ENCODE data around the gene RNF167. TPM values are rescaled to one million over a fixed set of nuclear protein-coding genes. Genes with fewer than 3 reads are reported as not detected.
A peak's percentile ranks its signal among the peaks of the same experiment; 100 is the strongest.

The RNF167 gene
- polyA plus RNA-seq (ENCODE audit: insufficient read length in 10 of 10), result 10 to 100 TPM; 61.9 to 77.7 (median 68.3) TPM
- long read RNA-seq, donor 1, transcript RNF167-201 (10 exons, 1,915 nt), result major isoform, 6 of 21 reads
- long read RNA-seq, donor 1, partial matches to known transcripts, result 10 of 21 reads
- long read RNA-seq, donor 1, other reads (novel, unspliced or antisense), result 0 of 21 reads
- long read RNA-seq, donor 2, transcript RNF167-201 (10 exons, 1,915 nt), result minor isoform, 5 of 12 reads
- long read RNA-seq, donor 2, transcript RNF167-211 (9 exons, 1,757 nt), result major isoform, 6 of 12 reads
- long read RNA-seq, donor 2, partial matches to known transcripts, result 0 of 12 reads
- long read RNA-seq, donor 2, other reads (novel, unspliced or antisense), result 0 of 12 reads
- long read RNA-seq, donor 3, result 0 reads
- long read RNA-seq, donor 4, transcript RNF167-211 (9 exons, 1,757 nt), result major isoform, 7 of 12 reads
- long read RNA-seq, donor 4, partial matches to known transcripts, result 0 of 12 reads
- long read RNA-seq, donor 4, other reads (novel, unspliced or antisense), result 0 of 12 reads
- long read RNA-seq, donor 5, transcript RNF167-213 (3 exons, 619 nt), result major isoform, 6 of 1,810 reads
- long read RNA-seq, donor 5, partial matches to known transcripts, result 1,761 of 1,810 reads
- long read RNA-seq, donor 5, other reads (novel, unspliced or antisense), result 35 of 1,810 reads
- long read RNA-seq, donor 6, transcript RNF167-211 (9 exons, 1,757 nt), result major isoform, 9 of 1,351 reads
- long read RNA-seq, donor 6, partial matches to known transcripts, result 1,305 of 1,351 reads
- long read RNA-seq, donor 6, other reads (novel, unspliced or antisense), result 31 of 1,351 reads
- long read RNA-seq, donor 7, transcript RNF167-211 (9 exons, 1,757 nt), result major isoform, 9 of 10 reads
- long read RNA-seq, donor 7, partial matches to known transcripts, result 0 of 10 reads
- long read RNA-seq, donor 7, other reads (novel, unspliced or antisense), result 0 of 10 reads
- long read RNA-seq, donor 8, partial matches to known transcripts, result 899 of 918 reads
- long read RNA-seq, donor 8, other reads (novel, unspliced or antisense), result 10 of 918 reads
- long read RNA-seq, donor 9, partial matches to known transcripts, result 0 of 3 reads
- long read RNA-seq, donor 9, other reads (novel, unspliced or antisense), result 0 of 3 reads

GRCh38 chr17:4939796-4940554, at the start of gene RNF167, which contains the start of gene SLC25A11:
Gene RNF167 (plus strand): TSS chr17:4940268. CDS start chr17:4940910, 642 bp downstream.
Gene SLC25A11 (minus strand): TSS chr17:4940046. CDS start chr17:4939910, 136 bp downstream.
- peak; percentile 99 to 100 (median 100) for DNase-seq

DNA sequence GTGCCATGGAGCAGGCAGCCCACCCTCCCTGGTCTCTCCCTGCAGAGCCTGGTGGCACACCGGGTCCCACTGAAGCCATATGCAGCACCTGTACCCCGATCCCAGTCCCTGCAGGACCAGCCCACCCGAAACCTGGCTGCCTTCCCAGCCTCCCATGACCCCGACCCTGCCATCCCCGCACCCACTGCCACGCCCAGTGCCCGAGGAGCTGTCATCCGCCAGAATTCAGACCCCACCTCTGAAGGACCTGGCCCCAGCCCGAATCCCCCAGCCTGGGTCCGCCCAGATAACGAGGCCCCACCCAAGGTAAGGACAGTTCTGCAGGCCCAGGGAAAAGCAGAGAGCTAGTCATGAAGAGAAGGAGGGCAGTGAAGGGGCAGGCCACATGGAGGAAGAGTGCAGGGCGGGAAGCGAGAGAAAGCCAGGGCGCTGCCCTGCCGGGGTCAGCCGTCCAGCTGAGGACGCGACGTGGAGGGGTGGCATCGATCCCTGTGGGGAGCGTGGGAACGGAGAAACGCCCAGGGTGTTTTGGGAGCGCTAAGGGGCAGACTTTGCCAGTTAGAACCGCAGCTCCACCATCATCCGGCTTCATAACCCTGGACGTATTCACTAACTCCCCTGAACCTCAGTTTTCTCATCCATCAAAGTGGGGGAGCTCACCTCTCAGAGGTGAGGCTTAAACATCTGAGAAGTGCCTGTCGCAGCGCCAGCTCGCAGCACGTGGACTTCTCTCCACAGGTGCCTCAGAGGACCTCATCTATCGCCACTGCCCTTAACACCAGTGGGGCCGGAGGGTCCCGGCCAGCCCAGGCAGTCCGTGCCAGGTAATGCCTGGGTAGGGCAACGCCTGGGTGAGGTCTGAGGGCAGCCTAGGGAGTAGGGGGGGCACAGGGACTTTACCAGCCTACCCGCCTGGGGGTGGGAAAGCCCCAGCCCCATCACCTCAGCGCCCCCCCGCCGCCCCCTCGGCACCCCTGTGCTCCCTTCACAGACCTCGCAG, 48.4 kb upstream of the RNF167 start:
- DNase-seq, result no peak

DNA sequence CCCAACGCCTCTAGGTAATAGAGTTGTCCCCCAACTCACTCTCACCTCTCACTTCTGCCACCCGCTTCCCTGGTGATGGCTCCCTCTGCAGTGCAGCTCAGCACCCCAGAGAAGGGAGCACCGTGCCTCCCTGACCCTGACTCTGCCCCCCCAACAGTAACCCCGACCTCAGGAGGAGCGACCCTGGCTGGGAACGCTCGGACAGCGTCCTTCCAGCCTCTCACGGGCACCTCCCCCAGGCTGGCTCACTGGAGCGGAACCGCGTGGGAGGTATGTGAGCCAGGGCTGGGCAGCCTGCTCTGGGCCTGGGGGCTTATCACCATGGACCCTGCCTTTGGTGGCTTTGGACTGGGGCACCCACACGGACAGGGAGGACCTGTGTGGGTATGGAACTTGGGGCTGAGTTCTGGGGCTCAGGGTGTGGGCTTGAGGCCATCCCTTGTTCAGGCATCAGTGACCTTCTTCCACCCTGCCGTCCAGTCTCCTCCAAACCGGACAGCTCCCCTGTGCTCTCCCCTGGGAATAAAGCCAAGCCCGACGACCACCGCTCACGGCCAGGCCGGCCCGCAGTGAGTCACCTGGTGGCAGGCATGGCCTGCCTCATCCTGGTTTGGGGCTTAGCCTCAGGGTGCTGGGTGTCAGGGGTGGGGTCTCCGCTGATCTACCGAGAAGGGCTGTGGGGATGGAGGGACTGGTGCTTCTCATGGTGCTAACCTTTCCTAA, 47.4 kb upstream of the RNF167 start:
- no peak for DNase-seq

GRCh38 chr17:4893272-4893671, 46.8 kb upstream of the RNF167 start:
- DNase-seq, result no peak

GRCh38 chr17:4893721-4894560, 46.1 kb upstream of the RNF167 start:
- no peak for DNase-seq

GRCh38 chr17:4895121-4895520, 44.9 kb upstream of the RNF167 start:
- no peak for DNase-seq

DNA sequence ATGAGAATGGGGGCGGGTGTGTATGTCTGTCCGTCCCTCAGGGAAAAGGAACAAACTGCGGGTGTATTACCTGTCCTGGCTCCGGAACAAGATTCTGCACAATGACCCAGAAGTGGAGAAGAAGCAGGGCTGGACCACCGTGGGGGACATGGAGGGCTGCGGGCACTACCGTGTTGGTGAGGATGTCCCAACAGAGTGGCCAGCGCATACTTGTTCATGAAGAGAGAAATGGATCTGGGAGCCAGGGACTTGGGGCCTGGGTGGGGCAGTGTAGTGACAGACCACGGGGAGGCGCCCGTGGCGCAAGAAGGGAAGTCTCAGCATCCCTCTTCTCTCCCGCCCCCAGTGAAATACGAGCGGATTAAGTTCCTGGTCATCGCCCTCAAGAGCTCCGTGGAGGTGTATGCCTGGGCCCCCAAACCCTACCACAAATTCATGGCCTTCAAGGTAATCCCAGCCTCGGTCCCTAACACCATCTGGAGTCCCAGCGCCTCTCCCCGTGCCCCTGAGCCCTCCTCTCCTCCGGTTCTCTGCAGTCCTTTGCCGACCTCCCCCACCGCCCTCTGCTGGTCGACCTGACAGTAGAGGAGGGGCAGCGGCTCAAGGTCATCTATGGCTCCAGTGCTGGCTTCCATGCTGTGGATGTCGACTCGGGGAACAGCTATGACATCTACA, 44.3 kb upstream of the RNF167 start:
- DNase-seq, result no peak

DNA sequence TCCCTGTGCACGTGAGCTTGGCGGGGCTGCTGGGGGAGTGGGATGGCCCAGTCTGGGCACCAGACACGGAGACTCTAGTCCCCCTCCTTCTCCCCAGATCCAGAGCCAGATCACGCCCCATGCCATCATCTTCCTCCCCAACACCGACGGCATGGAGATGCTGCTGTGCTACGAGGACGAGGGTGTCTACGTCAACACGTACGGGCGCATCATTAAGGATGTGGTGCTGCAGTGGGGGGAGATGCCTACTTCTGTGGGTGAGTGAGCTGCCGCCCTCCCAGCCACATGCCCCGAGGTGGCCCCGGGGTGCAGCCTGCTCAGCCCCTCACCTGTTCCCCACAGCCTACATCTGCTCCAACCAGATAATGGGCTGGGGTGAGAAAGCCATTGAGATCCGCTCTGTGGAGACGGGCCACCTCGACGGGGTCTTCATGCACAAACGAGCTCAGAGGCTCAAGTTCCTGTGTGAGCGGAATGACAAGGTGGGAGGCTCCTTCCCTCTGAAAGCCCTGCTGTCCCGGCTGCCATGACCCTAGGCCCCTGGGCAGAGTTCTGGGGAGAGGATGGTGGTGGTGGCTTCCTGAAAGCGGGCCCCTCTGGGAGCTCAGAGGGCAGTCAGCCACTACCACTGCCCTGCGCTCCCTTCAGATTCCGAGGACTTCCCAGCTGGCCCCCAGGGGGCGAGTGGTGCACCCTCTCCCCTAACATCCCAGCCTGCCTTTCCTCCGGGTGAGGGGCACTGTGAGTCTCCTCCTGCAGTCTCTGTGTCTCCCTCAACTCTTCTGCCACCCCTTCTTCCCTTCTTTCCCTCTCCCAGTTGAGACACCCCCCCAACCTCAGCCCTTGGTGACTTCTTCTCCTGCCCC, 43.5 kb upstream of the RNF167 start:
- DNase-seq, result no peak

DNA sequence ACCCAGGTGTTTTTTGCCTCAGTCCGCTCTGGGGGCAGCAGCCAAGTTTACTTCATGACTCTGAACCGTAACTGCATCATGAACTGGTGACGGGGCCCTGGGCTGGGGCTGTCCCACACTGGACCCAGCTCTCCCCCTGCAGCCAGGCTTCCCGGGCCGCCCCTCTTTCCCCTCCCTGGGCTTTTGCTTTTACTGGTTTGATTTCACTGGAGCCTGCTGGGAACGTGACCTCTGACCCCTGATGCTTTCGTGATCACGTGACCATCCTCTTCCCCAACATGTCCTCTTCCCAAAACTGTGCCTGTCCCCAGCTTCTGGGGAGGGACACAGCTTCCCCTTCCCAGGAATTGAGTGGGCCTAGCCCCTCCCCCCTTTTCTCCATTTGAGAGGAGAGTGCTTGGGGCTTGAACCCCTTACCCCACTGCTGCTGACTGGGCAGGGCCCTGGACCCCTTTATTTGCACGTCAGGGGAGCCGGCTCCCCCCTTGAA, 42.8 kb upstream of the RNF167 start:
- no peak for DNase-seq

DNA sequence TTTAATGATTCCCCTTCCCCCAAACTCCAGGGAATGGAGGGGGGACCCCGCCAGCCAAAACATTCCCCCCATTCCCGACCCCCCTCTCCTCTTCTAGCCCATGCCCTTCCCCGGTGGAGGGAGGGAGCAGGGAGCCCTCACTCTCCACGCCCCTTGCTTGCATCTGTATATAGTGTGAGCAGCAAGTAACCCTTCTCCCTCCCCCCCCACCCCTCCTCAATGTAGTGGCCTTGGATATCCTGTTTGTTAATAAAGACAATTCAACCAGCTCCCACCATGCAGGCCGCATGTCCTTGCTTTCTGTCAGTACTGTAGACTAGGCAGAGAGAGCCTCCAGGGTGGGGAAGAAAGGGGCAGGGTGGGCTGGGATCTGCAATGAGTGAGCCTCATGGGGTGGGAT, 42.3 kb upstream of the RNF167 start:
- no peak for DNase-seq

- no peak for DNase-seq
These were observed 41.7 kb upstream of the RNF167 start for GRCh38 chr17:4898351-4898750.

GRCh38 chr17:4898927-4899326, 41.1 kb upstream of the RNF167 start:
- DNase-seq, result peak in 1 of 3 donors; percentile 56

- peak; percentile 59 to 90 (median 79) for DNase-seq
These were observed 40.5 kb upstream of the RNF167 start, which contains the start of gene C17orf107 for GRCh38 chr17:4899341-4900230. Gene C17orf107 (plus strand): TSS chr17:4899536. CDS start chr17:4899763, 227 bp downstream.

DNA sequence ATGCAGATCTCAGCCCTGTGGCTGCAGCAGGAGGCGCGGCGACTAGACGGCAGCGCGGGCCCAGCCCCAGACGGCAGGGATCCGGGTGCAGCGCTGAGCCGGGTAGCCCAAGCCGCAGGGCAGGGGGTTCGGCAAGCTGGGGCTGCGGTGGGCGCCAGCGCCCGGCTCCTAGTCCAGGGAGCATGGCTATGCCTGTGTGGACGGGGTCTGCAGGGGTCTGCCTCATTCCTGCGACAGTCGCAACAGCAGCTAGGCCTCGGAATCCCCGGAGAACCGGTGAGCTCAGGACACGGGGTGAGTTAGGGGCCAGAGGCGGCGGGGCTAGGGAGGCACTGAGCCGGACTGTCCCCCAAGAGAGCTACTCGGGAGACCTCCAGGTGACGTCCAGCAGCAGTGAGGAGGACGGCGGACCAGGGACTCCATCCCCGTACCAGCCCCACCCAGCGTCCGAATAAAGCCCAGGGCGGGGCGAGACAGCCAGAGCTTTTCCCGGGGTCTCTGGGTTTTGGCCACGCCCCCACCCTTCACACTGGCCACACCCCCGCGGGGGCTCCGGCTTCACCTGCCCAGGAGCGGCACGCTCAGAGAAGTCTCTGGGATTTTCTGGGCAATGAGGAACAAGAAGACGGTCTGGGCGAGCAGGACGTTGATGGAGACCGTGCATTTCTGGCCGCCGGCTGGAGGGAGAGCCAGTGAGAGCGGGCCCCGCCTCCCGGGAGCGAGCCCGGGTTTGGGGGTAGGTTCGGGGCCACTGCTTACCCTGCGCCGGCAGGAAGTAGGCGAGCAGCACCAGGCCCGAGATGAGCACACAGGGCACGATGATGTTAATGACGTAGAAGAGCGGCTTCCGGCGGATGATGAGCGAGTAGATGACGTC, 39.6 kb upstream of the RNF167 start:
- peak in 1 of 3 donors; percentile 78 for DNase-seq

Measured in muscle of back (tissue), 13 donors.